Measurements from ENCODE around the gene ARHGAP19.

ARHGAP19 gene

GRCh38 chr10:97243836-97244235 lies 48.6 kb downstream of the ARHGAP19 start:
- DNase-seq: no peak
- Histone ChIP-seq H2AFZ (ENCODE audit: low read length) (no peak overlapping the region), H3K9me3 (replicated peaks; ENCODE audit: insufficient read depth, low read length) (no peaks in the 10 kb centered on the region)

GRCh38 chr10:97238855-97239254 lies 53.6 kb downstream of the ARHGAP19 start:
- Histone ChIP-seq H3K27ac (ENCODE audit: low read length) (no peak overlapping the region), H3F3A (ENCODE audit: insufficient read depth, low read length) (no peaks in the 10 kb centered on the region), H3K36me3 (replicated peaks; ENCODE audit: insufficient read depth, low read length) (no peaks in the 10 kb centered on the region), H3K9me3 (replicated peaks; ENCODE audit: insufficient read depth, low read length) (no peaks in the 10 kb centered on the region), H3K4me1 (ENCODE audit: low read length) (no peaks in the 10 kb centered on the region), H3K9ac (ENCODE audit: low read length) (no peak overlapping the region), H3K27me3 (replicated peaks; ENCODE audit: insufficient read depth, low read length) (no peaks in the 10 kb centered on the region), H3K79me2 (ENCODE audit: low read length) (no peaks in the 10 kb centered on the region), H3K9me2 (replicated peaks; ENCODE audit: insufficient read depth, low read length) (no peaks in the 10 kb centered on the region), H3K4me2 (ENCODE audit: low read depth, low read length) (no peak overlapping the region), H2AFZ (ENCODE audit: low read length) (no peak overlapping the region), H4K20me1 (ENCODE audit: insufficient read depth, low read length) (no peaks in the 10 kb centered on the region), H3K4me3 (ENCODE audit: low read length) (no peak overlapping the region)
- no peak for TF ChIP-seq EZH2 (optimal IDR thresholded peaks at IDR 0.05; ENCODE audit: low read depth, low read length)
- TF ChIP-seq EZH2phosphoT487 (IDR thresholded peaks at IDR 0.05; ENCODE audit: low read length): no peak
- no peak for TF ChIP-seq CTCF (IDR thresholded peaks at IDR 0.05; ENCODE audit: low read length)
- DNase-seq: no peak

More at GRCh38 chr10:97243836-97244235, 48.6 kb downstream of the ARHGAP19 start:
- no peaks in the 10 kb centered on the region for H3F3A ChIP-seq (ENCODE audit: insufficient read depth, low read length)
- H3K27ac ChIP-seq (ENCODE audit: low read length): no peak overlapping the region
- TF ChIP-seq EZH2 (optimal IDR thresholded peaks at IDR 0.05; ENCODE audit: low read depth, low read length): no peak
- TF ChIP-seq EZH2phosphoT487 (IDR thresholded peaks at IDR 0.05; ENCODE audit: low read length): no peak
- TF ChIP-seq CTCF (IDR thresholded peaks at IDR 0.05; ENCODE audit: low read length): no peak
- H3K4me2 ChIP-seq (ENCODE audit: low read depth, low read length): no peak overlapping the region
- H3K79me2 ChIP-seq (ENCODE audit: low read length): no peaks in the 10 kb centered on the region
- H3K36me3 ChIP-seq (replicated peaks; ENCODE audit: insufficient read depth, low read length): no peaks in the 10 kb centered on the region
- H4K20me1 ChIP-seq (ENCODE audit: insufficient read depth, low read length): no peaks in the 10 kb centered on the region
- no peak overlapping the region for H3K4me3 ChIP-seq (ENCODE audit: low read length)
- no peaks in the 10 kb centered on the region for H3K9me2 ChIP-seq (replicated peaks; ENCODE audit: insufficient read depth, low read length)
- H3K4me1 ChIP-seq (ENCODE audit: low read length): no peaks in the 10 kb centered on the region
- no peaks in the 10 kb centered on the region for H3K27me3 ChIP-seq (replicated peaks; ENCODE audit: insufficient read depth, low read length)
- H3K9ac ChIP-seq (ENCODE audit: low read length): no peak overlapping the region

- no peak overlapping the region for H3K4me3 ChIP-seq (ENCODE audit: low read length)
- no peak for DNase-seq
- no peak overlapping the region for H2AFZ ChIP-seq (ENCODE audit: low read length)
- H3K9me2 ChIP-seq (replicated peaks; ENCODE audit: insufficient read depth, low read length): no peaks in the 10 kb centered on the region
- H3K9me3 ChIP-seq (replicated peaks; ENCODE audit: insufficient read depth, low read length): no peaks in the 10 kb centered on the region
- no peak for TF ChIP-seq EZH2phosphoT487 (IDR thresholded peaks at IDR 0.05; ENCODE audit: low read length)
- TF ChIP-seq CTCF (IDR thresholded peaks at IDR 0.05; ENCODE audit: low read length): no peak
- TF ChIP-seq EZH2 (optimal IDR thresholded peaks at IDR 0.05; ENCODE audit: low read depth, low read length): no peak
- H3K27me3 ChIP-seq (replicated peaks; ENCODE audit: insufficient read depth, low read length): no peaks in the 10 kb centered on the region
- no peak overlapping the region for H3K27ac ChIP-seq (ENCODE audit: low read length)
- no peaks in the 10 kb centered on the region for H3K79me2 ChIP-seq (ENCODE audit: low read length)
- H3F3A ChIP-seq (ENCODE audit: insufficient read depth, low read length): no peaks in the 10 kb centered on the region
- no peak overlapping the region for H3K4me2 ChIP-seq (ENCODE audit: low read depth, low read length)
- H3K36me3 ChIP-seq (replicated peaks; ENCODE audit: insufficient read depth, low read length): no peaks in the 10 kb centered on the region
- H3K4me1 ChIP-seq (ENCODE audit: low read length): no peaks in the 10 kb centered on the region
- no peaks in the 10 kb centered on the region for H4K20me1 ChIP-seq (ENCODE audit: insufficient read depth, low read length)
- no peak overlapping the region for H3K9ac ChIP-seq (ENCODE audit: low read length)
Measured at GRCh38 chr10:97235353-97235752, 57.1 kb downstream of the ARHGAP19 start.
